ES-I3 (cell line): ENCODE data around the gene LMOD2.

Source experiments
- H3K36me3 ChIP-seq: 2 replicates; pipeline ENCODE4 v1.6.1; 2013; ENCODE audit warnings: mild to moderate bottlenecking, low read length, control low read depth, moderate library complexity; ENCODE audit not compliant: insufficient read depth
- H3K4me1 ChIP-seq: 2 replicates; pipeline ENCODE4 v1.6.1; 2013; ENCODE audit warnings: mild to moderate bottlenecking, control low read depth, low read length; ENCODE audit not compliant: insufficient read depth
- H3K9ac ChIP-seq: 2 replicates; pipeline ENCODE4 v1.6.1; 2013; ENCODE audit warnings: low read depth, mild to moderate bottlenecking, low read length, moderate library complexity
- H3K9me3 ChIP-seq: 2 replicates; pipeline ENCODE4 v1.6.1; 2013; ENCODE audit warnings: mild to moderate bottlenecking, low read length, moderate library complexity; ENCODE audit not compliant: control insufficient read depth, insufficient read depth

Gene LMOD2

GRCh38 chr7:123692471-123692877 lies 36.8 kb downstream of the LMOD2 start:
- peaks cover 6% of the 10 kb centered on the region for H3K4me1 ChIP-seq
- no peaks in the 10 kb centered on the region for H3K9me3 ChIP-seq
- H3K9ac ChIP-seq: no peak overlapping the region
- peaks cover 5% of the 10 kb centered on the region; the same call in 1 of the 2 replicates for H3K36me3 ChIP-seq

GRCh38 chr7:123695944-123696677 lies 40.4 kb downstream of the LMOD2 start:
- peaks cover 2% of the 10 kb centered on the region for H3K4me1 ChIP-seq
- no peaks in the 10 kb centered on the region for H3K9me3 ChIP-seq
- H3K36me3 ChIP-seq: no peaks in the 10 kb centered on the region; the same call in 1 of the 2 replicates
- H3K9ac ChIP-seq: no peak overlapping the region

- Histone ChIP-seq H3K4me1 (peaks cover 5% of the 10 kb centered on the region; the same call in 1 of the 2 replicates), H3K36me3 (peaks cover 3% of the 10 kb centered on the region; the same call in 1 of the 2 replicates), H3K9me3 (no peaks in the 10 kb centered on the region), H3K9ac (no peak overlapping the region)
Measured at GRCh38 chr7:123705211-123705901, 49.7 kb downstream of the LMOD2 start.

DNA sequence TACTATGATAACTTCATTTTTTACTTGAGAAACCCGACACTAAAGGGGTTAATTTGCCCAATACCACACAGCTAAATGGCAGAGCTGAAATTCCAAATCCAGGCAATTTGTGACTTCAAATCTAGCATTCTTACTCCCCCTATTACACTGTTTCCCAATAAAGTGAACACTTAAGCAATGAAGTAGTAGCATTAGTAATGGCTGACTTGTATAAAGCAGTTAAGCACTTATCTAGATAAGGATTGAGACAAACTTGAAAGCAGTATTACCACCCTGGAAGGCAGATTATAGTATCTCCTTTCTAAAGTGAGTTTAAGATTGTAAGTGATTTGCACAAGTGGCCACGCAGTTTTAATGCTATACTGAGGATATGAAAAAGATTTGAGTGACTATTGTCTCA lies 53.9 kb downstream of the LMOD2 start:
- Histone ChIP-seq H3K36me3 (peaks cover 3% of the 10 kb centered on the region; the same call in 1 of the 2 replicates), H3K9ac (no peak overlapping the region), H3K4me1 (peaks cover 14% of the 10 kb centered on the region; the same call in 1 of the 2 replicates), H3K9me3 (no peaks in the 10 kb centered on the region)

DNA sequence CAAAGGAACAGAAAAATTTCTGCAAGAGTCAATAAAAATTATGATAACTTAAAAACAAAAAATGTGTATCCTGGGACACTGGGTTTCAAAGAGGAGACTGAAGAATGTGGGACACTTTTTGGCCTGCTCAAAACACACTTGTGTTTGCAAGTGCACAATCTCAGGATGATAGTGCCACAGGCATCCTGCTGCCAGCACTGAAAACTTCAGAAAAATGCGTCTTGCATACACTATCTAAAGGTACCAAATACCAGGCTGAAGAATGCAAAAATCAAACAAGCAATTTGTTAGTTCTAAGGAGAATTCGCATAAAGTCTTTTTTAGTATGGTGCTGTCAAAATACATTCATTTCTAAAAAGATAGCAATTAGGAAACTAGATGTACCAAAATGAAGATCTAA lies 55.0 kb downstream of the LMOD2 start:
- peaks cover 3% of the 10 kb centered on the region; the same call in 1 of the 2 replicates for H3K36me3 ChIP-seq
- H3K9me3 ChIP-seq: no peaks in the 10 kb centered on the region
- H3K4me1 ChIP-seq: peaks cover 24% of the 10 kb centered on the region; the same call in 1 of the 2 replicates
- no peak overlapping the region for H3K9ac ChIP-seq

GRCh38 chr7:123711832-123712293 lies 56.2 kb downstream of the LMOD2 start:
- Histone ChIP-seq H3K9ac (no peak overlapping the region), H3K4me1 (peaks cover 25% of the 10 kb centered on the region; the same call in 1 of the 2 replicates), H3K36me3 (peaks cover 3% of the 10 kb centered on the region; the same call in 1 of the 2 replicates)

GRCh38 chr7:123712619-123713018 lies 57.0 kb downstream of the LMOD2 start:
- H3K9ac ChIP-seq: no peak overlapping the region
- peaks cover 3% of the 10 kb centered on the region; the same call in 1 of the 2 replicates for H3K36me3 ChIP-seq
- no peaks in the 10 kb centered on the region for H3K9me3 ChIP-seq
- peaks cover 25% of the 10 kb centered on the region; the same call in 1 of the 2 replicates for H3K4me1 ChIP-seq

More at GRCh38 chr7:123711832-123712293, 56.2 kb downstream of the LMOD2 start:
- no peaks in the 10 kb centered on the region for H3K9me3 ChIP-seq
